Ovary (tissue), 3 donors: ENCODE measurements around the gene PLEKHF1.

ENCODE experiments used
- CTCF ChIP-seq, 3 donors: fragments of 450-650 bp in 2 of 3; fragments of 200-600 bp in 1 of 3; IDR thresholded peaks; one replicate each; pipeline versions ENCODE4 v1.5.1 to v1.8.0; 2016 to 2022; ENCODE audit warnings: antibody characterized with exemption in 3 of 3, mild to moderate bottlenecking in 1 of 3
- EP300 ChIP-seq: sonication (generic); formaldehyde crosslinking; IDR thresholded peaks from one replicate; pipeline ENCODE4 v1.6.1; 2017; ENCODE audit warnings: antibody characterized with exemption
- POLR2A ChIP-seq: fragments of 450-650 bp; IDR thresholded peaks from one replicate; pipeline ENCODE4 v1.6.1; 2017; ENCODE audit warnings: antibody characterized with exemption, mild to moderate bottlenecking, moderate library complexity
- donor health status: DM: no; HTN: no; CAD: no.

GRCh38 chr19:29653398-29653797 is 11.9 kb upstream of the PLEKHF1 start:
- TF ChIP-seq POLR2A (no peak), CTCF (IDR thresholded peaks at IDR 0.05) (no peak), EP300 (no peak)
